GM10266 (cell line): Measurements from ENCODE around the gene TMEM269.

Experiments used
- DNase-seq: peaks from one replicate; pipeline ENCODE4 v3.0.0; 2012; ENCODE audit errors: extremely low spot score
- TF ChIP-seq, protein P1 (sequence below): IDR thresholded peaks from 2 replicates; pipeline ENCODE4 v1.5.1; 2012; ENCODE audit warnings: mild to moderate bottlenecking, low read depth; ENCODE audit not compliant: control insufficient read depth, insufficient read depth; ENCODE audit errors: missing control alignments

Gene TMEM269

DNA sequence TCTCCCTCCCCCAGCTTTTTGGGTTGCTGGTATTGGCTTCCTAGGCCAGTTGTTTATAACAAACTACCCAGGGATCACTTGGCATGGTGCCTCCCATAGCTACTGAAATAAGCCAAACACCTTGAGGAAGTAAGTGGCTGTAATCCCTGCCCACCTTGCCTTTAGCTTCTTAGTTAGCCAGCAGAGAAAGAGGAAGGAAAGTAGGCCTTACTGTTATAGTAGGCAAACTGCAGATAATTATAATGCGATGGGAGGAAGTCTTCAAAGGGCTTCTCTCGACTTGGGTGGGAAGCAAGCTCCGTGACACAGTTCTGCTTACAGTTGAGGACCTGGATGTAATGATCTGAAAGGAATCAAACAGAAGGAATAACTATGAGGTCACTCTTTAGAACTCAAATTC lies 26.1 kb upstream of the TMEM269 start:
- no peak for DNase-seq
- TF ChIP-seq, protein P1, sequence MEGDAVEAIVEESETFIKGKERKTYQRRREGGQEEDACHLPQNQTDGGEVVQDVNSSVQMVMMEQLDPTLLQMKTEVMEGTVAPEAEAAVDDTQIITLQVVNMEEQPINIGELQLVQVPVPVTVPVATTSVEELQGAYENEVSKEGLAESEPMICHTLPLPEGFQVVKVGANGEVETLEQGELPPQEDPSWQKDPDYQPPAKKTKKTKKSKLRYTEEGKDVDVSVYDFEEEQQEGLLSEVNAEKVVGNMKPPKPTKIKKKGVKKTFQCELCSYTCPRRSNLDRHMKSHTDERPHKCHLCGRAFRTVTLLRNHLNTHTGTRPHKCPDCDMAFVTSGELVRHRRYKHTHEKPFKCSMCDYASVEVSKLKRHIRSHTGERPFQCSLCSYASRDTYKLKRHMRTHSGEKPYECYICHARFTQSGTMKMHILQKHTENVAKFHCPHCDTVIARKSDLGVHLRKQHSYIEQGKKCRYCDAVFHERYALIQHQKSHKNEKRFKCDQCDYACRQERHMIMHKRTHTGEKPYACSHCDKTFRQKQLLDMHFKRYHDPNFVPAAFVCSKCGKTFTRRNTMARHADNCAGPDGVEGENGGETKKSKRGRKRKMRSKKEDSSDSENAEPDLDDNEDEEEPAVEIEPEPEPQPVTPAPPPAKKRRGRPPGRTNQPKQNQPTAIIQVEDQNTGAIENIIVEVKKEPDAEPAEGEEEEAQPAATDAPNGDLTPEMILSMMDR: no peak

DNA sequence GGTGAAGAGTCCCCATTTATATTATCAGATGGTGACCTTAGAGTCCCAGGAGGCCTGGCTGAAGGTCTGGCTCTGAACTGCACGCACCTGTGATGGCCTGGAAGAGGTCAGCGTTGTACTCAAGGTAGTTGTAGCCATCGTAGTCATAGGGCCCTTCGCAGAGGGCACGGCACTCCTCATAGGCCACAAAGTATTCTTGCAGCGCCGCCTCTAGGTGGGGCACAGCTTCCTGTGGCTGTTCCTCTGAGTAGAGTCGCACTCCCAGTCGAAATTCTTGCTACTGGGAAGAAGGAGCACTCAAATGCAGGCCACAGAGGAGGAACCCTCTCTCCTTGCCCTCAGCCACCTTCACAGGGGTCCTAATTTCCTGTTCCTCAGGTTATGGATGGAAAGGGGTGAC lies 25.7 kb upstream of the TMEM269 start:
- DNase-seq: no peak
- TF ChIP-seq, protein P1: no peak

DNA sequence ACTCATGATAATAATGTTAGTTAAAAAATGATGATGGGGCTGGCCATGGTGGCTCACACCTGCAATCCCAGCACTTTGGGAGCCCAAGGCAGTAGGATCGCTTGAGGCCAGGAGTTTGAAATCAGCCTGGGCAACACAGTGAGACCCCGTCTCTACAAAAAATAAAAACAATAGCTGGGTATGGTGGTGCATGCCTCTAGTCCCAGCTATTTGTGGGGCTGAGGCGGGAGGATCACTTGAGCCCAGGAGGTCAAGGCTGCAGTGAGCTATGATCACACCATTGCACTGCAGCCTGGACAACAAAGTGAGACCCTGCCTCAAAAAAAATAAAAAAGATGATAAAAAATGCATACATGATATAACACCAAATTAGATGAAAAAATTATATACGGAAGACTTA lies 23.2 kb upstream of the TMEM269 start:
- DNase-seq: no peak
- TF ChIP-seq, protein P1: no peak

DNA sequence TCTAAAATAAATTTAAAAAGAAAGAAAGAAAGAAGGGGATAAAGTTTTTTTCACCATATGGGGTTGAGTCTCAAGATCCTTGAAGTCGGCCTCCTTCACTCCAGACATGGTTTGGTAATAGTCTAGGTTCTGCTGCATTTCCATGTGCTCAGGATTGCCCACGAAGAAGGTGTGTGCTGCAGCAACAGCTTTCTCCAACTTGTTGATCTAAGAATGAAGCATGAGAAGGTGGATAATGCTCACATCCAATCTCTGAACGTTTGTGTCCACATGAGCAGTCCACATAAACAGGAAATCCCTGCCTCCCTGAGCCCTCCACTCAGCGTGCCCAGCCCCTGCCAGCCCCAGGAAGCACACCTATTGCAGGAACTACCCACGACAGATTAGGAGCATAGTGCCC lies 22.5 kb upstream of the TMEM269 start:
- DNase-seq: no peak
- TF ChIP-seq, protein P1: no peak

DNA sequence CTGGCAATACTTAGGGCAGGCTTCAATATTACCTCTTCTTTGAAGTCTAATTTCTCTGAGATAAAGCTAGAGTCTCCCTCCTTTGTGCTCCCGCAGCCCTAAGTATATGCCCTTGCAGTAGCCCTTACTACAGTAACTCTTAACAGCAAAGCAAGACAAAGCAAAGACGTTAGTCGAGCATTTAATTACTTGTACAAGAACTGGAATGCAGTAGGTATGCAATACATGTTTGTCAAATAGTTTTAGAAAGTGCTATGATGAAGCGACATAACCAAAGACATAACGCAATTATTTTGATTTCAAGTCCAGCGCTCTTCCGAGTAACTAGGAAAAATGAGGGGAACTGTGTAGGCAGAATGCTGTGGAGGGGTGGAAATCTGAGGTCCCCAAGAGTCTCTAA lies 19.5 kb upstream of the TMEM269 start:
- TF ChIP-seq, protein P1: no peak
- no peak for DNase-seq

DNA sequence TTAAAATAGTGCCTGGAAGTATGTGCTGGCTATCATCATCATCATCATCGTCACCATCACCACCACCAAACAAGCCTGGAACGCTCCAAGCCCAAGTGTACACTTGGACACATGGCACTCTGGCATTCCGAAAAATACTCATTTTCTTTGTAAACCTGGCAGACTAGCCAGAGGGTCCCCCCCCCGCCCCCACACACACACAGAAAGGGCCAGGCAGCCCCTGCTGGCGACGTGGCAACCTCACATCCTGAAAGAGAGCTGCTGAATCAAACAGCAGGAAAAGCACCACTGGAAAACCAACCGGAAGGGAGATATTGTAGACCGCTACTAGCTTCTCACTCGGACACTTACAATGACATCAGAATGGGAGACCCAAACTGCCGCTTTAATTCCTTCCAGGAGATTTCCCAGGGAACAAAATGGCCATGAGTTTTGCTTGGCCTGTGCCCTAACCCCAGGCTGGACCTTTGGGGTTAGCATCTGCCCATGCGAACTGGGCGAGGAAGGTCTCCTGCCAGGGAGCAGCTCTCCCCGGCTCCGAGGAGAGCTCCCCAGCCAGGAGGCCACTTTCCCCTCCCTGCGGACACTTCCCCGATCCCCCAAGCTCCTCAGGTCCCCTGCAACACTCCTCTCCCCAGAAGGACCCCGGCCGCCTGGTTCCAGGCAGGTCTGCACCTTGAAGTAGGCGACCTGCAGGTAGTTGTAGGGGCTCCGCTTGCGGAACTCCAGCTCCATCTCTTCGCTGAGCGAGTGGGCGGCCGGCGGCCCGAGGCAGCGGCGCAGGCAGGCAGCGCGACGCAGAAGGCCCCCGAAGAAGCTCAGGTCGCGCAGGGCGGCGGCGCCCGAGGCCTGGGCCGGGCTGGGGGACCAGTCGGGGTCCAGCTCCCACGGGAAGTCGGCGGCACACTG lies 18.7 kb upstream of the TMEM269 start:
- TF ChIP-seq, protein P1: peak; percentile 44
- peak; percentile 53 for DNase-seq
